Activated CD4-positive, alpha-beta T cell treated with anti-CD3 and anti-CD28 coated beads for 1 hour (primary cell): Measurements from ENCODE around the gene GJA8.
A peak's percentile ranks its signal among the peaks of the same experiment; 100 is the strongest.
"Not testable (repeated sequence)": the region's sequence is repeated elsewhere in the genome, so short reads cannot be mapped to it uniquely, and the experiment has no call there.

Experiments used
- DNase-seq: peaks from one replicate; pipeline ENCODE4 v3.0.0-alpha.2; 2020

Gene GJA8

DNA sequence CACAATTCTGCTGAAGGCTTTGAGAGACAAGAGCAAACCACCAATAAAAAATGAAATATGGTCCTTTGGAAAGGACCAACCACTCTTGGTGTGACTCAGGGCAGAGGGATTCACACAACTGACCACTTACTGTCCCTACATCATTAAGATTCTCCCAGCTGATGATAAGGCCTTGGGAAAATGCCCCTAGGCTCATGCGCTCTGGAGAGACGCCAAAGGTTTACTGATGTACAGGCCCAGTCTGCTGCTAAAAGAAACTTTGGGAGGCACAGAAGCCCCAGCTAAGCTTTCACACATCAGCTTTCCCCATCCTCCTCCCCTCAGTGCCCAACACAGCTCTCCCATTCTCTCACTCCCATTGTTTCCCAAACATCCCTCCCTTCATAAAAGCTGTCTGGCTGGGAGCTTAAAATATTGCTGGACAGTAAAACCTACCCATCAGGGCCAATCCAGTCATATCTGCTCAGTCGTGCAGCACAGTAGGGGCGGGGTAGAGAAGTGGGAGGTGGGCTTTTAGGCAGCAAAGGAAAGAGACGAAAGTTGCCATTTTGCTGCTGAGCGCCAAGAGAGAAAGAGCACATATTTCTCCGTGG lies at the start of gene GJA8:
Gene GJA8, plus strand, starts transcription at position 543 of the 593 bp plus-strand sequence. CDS start 5,161 bp downstream, outside the sequence.
- no peak for DNase-seq

DNA sequence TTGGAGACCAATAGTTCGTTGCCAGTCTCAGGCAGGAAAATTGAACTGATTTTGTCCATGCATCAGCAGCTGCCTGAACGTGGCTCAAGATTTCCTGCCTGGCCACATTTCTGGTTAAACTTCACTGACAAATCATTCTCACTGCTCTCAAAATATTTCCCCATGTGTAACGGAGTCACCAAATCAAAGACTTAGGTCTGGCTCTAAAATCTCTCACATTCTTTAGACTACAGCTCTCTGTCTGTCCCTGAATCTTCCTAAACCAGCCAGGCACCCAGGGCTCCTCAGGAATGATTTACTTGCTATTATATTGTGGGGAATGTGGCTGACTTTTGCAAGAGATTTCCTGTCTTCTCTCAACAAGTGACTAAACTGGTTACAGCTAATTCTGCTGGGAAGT lies 49.2 kb upstream of the GJA8 start:
- DNase-seq: no peak

DNA sequence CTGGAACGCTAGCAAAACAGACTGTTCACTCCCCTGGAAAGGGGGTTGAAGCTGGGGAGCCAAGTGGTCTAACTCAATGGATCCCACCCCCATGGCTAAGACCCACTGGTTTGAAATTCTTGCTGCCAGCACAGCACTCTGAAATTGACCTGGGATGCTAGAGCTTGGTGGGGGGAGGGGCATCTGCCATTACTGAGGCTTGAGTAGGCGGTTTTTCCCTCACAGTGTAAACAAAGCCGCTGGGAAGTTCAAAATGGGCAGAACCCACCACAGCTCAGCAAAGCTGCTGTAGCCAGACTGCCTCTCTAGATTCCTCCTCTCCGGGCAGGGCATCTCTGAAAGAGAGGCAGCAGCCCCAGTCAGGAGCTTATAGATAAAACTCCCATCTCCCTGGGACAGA lies 47.6 kb upstream of the GJA8 start:
- not testable (repeated sequence) for DNase-seq

DNA sequence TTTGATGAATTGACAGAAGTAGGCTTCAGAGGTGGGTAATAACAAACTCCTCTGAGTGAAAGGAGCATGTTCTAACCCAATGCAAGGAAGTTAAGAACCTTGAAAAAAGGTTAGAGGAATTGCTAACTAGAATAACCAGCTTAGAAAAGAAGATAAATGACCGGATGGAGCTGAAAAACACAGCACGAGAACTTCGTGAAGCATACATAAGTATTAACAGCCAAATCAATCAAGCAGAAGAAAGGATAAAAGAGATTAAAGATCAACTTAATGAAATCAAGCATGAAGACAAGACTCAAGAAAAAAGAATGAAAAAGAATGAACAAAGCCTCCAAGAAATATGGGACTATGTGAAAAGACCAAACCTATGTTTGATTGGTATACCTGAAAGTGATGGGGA lies 46.6 kb upstream of the GJA8 start:
- not testable (repeated sequence) for DNase-seq

DNA sequence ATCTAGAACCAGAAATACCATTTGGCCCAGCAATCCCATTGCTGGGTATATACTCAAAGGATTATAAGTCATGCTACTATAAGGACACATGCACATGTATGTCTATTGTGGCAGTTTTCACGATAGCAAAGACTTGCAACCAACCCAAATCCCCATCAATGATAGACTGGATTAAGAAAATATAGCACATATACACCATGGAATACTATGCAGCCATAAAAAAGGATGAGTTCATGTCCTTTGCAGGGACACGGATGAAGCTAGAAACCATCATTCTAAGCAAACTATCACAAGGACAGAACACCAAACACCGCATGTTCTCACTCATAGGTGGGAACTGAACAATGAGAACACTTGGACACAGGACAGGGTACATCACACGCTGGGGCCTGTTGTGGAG lies 35.4 kb upstream of the GJA8 start:
- not testable (repeated sequence) for DNase-seq

DNA sequence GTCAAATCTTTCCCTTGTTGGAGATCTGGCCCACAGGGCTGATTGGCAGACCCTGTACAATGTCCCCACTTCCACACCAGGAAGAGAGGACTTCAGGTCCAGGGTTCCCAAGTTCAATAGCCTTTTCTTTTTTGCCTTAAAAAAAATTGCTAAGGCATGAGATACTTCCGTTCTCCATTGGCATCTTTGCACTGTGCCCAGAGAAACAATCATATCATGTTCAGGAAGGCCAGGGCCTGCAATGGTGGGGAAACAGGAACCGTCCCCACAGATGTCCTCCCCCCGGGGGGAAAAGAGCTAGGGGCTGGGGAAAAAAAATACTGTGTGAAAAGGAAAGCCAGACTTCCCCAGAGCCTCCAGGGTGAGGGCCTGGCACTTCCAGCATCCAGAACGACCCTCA lies 24.6 kb upstream of the GJA8 start:
- no peak for DNase-seq

DNA sequence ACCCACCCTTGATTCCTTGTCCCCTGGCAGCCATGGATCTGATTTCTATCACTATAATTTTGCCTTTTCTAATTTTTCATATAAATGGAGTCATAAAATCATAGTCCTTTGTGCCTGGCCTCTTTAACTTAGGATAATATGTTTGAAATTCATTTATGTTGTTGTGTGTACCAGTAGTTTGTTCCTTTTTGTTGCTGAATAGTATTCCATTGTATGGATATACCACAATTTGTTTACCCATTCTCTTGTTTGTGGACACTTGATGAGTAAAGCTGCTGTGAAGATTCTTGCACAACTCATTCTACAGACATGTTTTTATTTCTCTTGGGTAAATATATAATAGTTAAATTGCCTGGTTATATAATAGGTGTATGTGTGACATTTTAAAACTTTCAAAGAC lies 22.7 kb upstream of the GJA8 start:
- DNase-seq: no peak

DNA sequence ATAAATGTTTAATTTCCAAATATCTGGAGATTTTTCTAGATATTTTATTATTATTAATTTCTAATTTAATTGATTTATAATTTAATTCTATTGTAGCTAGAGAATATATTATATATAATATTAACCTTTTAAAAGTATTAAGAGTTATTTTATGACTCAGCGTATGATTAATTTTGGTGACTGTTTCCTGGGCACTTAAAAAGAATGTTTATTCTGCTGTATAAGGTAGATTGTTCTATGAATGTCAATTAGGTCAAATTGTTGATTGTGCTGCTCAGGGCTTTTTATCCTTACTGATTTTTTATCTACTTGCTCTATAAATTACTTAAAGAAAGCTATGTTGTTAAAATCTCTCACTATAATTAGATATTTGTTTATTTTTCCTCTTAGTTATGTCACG lies 20.1 kb upstream of the GJA8 start:
- DNase-seq: no peak

DNA sequence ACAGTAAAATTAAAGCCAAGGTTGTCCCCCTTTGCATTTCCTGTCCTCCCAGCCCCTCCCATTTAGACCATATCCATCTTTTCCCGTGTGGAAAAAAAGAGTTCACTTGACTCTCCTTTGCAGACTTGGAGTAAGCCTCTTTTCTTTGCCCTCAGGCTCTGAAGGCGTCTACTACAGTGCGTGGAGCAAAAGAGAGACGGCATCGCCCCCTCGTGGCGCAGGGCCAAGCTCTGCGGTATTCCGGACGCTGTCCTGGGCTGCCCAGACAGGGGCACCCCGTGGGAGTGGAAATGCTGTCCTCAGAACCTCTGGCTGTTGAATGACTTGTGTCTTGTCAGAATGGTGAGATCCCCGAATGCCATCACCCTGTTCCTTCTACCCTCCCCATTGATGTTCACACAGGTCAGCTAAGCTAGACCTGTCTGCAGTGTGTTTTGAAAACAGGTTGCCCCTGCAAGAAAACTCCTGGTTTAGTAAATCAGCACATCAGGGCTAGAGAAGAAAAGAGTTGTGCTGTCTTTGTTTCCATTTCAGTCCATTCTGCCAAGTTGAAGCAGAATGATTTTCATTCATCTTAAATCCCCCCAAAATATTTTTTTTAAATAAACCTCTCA lies 12.3 kb upstream of the GJA8 start:
- DNase-seq: peak; percentile 20

DNA sequence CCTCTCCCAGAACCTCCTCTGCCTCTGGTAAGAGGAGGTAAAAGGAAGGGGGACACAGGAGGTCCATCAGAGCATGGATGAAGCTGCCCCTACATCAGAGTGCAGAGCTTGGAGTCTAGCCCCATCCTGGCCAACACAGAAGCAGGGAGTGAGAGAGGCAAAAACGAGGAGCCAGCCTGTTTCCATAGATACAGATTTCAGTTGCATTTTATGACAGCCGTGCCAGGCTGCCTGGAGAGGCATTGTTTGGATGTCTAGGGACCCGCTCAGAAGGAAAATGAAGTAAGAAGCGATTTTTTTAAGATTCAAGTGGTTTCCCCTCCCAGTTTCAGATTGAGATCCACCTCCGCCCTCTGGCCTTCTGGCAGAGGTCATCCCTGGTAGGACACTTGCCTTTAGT lies 11.5 kb upstream of the GJA8 start:
- DNase-seq: no peak

DNA sequence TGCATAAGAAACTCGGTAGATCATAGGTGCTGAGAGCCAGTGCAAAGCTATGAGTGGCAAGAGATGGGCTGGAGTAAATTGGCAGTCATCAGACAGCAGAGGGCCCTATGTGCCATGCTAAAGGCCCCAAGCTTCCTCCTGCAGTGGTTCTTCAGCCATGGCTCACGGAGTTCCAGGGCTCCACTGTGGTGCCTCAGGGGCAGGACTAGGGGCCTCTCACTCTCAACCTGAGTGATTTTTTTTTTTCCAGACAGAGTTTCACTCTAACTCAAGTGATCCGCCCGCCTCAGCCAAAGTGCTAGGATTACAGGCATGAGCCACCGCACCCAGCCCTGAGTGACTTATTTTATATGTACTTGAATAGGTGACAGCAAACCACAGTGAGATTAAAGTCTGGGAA lies 10.4 kb upstream of the GJA8 start:
- no peak for DNase-seq

DNA sequence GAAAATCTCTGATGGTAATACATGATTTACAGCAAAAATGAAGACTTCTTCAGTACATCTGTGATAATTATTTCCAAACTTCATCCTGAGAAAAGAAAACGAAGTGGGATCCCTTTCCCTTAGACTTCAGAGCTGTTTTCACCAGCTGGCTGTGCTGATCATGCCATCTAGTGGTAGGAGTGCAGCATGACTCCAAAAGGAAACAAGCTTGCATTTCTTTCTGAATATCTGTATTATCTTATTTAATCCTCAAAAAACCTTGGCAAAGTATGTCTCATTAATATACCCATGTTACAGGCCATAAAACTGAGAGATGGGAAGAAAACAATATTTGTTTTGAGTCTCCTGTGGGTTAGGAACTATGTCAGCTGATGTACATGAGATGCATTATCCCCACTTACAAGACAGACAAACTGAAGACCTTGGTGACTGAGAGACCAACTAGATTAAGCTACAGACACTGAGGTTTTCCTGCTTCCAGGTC lies 9.8 kb upstream of the GJA8 start:
- no peak for DNase-seq

DNA sequence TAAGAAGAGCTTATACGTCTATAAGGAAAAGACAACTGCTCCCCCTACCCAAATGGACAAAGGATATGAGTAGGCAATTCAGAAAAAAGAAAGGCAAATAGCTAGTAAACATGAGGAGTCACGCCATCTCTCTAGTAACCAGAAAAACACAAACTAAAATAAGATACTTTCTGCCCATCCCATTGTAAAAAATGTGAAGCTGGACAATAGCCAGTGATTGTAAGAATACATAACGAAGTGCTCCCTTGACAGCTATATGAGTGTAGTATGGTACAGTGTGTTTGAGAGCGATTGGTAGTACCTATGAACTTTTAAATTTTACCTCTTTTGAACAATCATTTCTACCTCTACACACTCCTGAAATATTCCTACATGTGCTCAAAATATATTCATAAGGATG lies 7.5 kb upstream of the GJA8 start:
- DNase-seq: no peak

DNA sequence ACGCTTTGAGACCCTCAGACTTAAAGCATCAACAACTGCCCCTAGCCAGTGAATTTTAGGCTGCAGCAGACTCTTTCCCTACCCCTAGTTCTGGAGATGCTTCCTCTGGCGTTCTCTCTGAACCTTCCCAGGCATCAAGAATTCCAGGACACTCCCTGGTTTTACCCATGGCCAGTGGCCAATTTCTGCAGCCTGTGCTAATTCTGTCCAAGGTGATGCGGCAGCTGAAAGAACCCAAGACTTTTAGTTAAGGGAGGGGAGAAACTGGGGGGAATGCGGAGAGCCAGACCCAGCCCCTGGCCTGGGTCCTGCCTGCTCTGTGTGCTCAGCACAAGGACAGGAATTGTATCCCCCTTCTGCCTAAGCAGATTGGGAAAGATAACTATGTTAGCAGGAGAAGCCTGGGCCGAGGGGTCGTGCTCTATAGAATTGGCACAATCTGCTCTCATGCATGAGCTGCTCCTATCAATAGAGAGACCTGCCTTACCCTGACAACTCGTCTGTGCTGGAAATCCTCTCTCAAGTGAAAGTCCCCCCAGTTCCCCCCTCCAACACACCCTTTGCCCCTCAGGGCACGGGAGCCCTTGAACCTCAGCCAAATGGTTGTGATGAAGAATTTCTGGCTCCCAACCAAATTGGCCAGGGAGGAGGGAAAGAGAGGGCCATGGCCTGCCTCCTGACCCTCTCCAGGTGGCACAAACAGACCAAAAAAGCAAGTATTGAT lies 5.4 kb upstream of the GJA8 start:
- no peak for DNase-seq

DNA sequence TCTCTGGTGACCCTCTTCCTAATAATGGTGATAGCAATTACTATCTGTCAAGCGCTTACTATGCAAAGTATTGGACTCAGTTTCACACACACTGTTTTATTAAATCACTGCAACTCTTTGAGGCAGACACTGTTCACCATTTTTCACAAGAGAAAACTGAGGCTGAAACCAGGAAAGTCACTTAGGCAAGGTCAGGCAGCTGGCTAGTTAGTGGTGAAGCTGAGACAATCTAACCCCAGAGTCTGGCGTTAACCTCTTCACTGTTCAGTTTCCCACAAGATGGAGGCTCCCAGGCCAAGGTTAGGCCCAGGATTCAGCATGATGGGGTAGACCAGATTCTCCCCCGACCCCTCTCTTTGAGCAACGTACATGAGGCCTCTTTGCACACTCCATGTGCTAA lies 4.8 kb upstream of the GJA8 start:
- DNase-seq: no peak

DNA sequence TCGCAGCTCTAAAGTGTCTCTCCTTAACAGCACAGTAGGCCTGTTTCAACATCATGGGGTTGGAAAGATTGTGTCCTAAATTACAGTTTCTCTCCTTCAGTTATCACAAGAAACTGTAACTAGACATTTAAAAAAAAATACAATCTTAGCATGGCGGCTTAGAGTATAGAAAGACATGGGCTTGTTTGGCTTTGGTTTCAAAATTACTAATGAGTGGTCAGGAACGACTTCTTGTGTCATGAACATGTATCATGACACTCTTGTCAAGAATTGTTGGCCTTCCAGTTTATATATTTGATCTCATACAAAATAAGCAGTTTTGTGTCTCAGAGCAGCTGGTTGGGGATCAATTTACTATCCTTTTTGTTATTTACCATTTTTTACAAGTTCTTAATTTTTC lies 2.1 kb downstream of the GJA8 start:
- no peak for DNase-seq

DNA sequence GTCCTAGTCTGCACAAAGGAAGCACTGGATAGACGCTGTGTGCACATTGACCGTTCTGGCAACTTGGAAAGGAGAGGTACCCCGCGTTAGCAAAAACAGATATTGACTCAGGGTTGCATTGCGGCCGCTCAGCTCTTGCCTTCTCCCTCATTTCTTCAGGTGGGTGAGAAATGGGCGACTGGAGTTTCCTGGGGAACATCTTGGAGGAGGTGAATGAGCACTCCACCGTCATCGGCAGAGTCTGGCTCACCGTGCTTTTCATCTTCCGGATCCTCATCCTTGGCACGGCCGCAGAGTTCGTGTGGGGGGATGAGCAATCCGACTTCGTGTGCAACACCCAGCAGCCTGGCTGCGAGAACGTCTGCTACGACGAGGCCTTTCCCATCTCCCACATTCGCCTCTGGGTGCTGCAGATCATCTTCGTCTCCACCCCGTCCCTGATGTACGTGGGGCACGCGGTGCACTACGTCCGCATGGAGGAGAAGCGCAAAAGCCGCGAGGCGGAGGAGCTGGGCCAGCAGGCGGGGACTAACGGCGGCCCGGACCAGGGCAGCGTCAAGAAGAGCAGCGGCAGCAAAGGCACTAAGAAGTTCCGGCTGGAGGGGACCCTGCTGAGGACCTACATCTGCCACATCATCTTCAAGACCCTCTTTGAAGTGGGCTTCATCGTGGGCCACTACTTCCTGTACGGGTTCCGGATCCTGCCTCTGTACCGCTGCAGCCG lies 5.4 kb downstream of the GJA8 start:
- no peak for DNase-seq

DNA sequence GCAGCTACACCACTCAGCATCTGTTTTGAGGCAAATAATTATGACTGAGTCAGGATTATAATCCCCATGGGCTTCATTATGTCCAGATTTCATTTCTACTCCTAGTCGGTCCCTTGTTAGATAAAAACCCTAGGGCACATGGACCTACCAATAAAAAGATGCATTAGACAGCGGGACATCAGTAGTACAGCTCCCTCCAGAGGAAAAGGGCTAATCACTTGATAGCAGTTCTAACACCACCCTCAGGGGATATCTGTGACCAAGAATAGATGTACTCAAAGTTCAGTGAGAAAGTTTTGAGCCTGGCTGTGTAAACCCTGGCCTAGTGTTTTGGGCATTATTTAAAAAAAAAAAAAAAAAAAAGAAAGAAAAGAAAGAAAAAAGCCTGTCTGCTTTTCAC lies 10.0 kb downstream of the GJA8 start:
- no peak for DNase-seq

DNA sequence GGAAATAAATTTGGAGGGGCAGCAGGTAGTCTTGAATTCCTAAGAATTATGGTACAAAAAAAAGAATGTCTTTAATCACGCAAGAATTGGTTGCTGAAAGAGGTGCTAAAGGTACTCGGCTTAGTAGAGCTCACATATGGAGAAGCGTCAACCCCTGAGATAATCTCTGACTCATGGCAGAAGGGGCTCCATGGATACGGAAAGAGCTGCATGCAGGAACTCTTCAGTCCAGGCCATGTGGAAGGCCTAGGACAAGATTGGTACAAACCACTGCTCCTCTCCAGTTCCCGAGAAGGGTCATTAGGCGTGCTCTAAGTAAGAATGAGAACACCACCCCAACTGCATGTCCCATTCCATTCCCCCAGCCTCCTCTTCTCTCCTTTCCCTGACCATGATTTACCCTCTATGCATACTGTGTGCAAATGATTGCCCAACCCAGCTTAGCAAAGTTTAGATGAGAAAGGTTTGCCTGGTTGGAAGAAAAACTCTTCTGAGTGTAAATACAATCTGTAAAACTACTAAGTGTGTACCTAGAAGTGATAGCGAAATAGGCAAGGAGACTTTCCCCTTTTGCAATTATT lies 10.9 kb downstream of the GJA8 start:
- DNase-seq: no peak

DNA sequence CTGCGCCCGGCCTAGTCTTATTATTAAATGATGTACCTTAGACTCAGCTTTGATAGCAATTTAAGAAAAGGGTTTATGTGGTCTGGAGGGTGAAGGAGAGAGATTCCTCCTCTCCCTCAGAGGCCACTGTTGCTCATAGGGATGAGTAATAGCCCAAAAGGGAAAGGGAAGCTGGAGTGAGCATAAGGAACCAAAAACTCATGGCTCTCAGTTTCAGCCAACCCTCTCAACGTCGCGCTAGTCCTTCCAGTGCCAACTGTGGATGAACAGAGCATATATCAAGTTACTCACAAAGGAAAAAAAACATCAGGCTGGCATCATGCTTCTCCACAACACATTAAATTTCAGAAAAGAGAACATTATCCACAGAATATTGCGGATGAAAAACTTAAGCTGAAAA lies 17.3 kb downstream of the GJA8 start:
- no peak for DNase-seq

DNA sequence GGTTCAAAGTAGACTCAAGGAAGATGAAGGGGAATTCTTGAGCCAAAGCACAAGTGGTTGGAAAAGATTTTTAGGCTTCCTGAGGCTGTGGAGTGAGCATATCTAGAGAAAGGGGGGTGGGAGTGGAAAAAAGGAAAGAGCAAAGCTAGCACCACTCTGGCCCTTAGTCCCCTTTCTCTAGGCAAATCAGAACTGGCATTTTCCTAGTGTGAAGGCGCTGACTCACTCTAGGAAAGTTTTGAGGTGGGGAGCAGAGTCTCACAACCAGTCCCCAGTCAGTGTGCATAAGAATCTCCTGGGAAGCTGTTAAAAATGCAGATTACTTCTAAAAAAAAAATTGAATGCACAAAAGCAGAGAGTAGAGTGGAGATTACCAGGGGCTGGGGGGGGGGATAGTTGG lies 22.2 kb downstream of the GJA8 start:
- DNase-seq: no peak

DNA sequence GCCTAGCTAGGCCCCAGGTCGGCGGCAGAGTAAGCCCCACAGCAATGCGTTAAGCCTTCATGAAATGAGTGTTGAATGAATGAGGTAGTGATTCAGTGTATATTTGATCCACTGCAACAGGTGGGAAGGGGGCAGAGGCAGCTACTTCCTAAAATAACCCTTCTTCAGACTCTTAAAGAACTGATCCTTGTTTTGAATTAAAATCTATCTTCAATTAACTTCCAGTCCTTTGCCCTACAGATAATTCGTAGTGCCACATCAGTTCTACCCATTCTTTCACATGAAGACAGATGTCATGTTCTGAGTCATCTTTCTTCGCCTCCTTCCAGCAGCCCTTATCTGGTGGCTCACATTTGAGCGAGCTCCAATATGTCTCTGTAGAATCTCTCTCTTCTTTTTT lies 24.6 kb downstream of the GJA8 start:
- not testable (repeated sequence) for DNase-seq

DNA sequence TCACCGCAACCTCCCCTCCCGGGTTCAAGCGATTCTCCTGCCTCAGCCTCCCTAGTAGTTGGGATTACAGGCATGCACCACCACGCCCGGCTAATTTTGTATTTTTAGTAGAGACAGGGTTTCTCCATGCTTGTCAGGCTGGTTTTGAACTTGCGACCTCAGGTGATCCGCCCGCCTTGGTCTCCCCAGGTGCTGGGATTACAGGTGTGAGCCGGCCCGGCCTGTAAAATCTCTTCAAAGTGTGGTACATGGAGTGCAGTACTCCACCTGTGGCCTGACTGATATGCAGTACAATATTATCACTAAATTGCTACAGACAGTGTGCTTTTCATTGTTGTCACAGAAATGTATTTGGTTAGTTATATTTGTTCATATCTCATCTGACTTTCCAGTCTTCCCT lies 25.1 kb downstream of the GJA8 start:
- not testable (repeated sequence) for DNase-seq
